H9 (cell line): ENCODE results near the gene EHD4. TPM values are rescaled to one million over a fixed set of nuclear protein-coding genes. Genes with fewer than 3 reads are reported as not detected.

Source experiments
- DNase-seq: peaks from one replicate; pipeline ENCODE4 v3.0.0-alpha.2; 2017
- H2AFZ ChIP-seq: one replicate; pipeline ENCODE4 v1.6.1; 2013; ENCODE audit warnings: mild to moderate bottlenecking, low read length, control low read depth, moderate library complexity
- H2AK5ac ChIP-seq: 2 replicates; pipeline ENCODE4 v1.6.1; 2013; ENCODE audit warnings: low read length, control low read depth, mixed read lengths; ENCODE audit not compliant: insufficient read length
- H2BK120ac ChIP-seq: one replicate; pipeline ENCODE4 v1.6.1; 2013; ENCODE audit warnings: low read depth, mild to moderate bottlenecking, low read length, control low read depth, inconsistent platforms; ENCODE audit not compliant: poor library complexity, severe bottlenecking
- H2BK12ac ChIP-seq: 2 replicates; pipeline ENCODE4 v1.6.1; 2013; ENCODE audit warnings: low read length, control low read depth, mixed read lengths, low read depth; ENCODE audit not compliant: insufficient read length
- H2BK15ac ChIP-seq: 2 replicates; pipeline ENCODE4 v1.6.1; 2013; ENCODE audit warnings: low read depth, low read length, control low read depth
- H2BK20ac ChIP-seq: one replicate; pipeline ENCODE4 v1.6.1; 2013; ENCODE audit warnings: low read depth, mild to moderate bottlenecking, low read length, control low read depth, inconsistent platforms; ENCODE audit not compliant: poor library complexity, severe bottlenecking
- H2BK5ac ChIP-seq: 2 replicates; pipeline ENCODE4 v1.6.1; 2013; ENCODE audit warnings: low read length, control low read depth, mixed read lengths; ENCODE audit not compliant: insufficient read length
- H3K14ac ChIP-seq: 2 replicates; pipeline ENCODE4 v1.6.1; 2013; ENCODE audit warnings: low read length, control low read depth; ENCODE audit not compliant: insufficient read depth
- H3K18ac ChIP-seq: 2 replicates; pipeline ENCODE4 v1.6.1; 2013; ENCODE audit warnings: low read depth, mild to moderate bottlenecking, mixed read lengths, low read length, control low read depth; ENCODE audit not compliant: insufficient read length
- H3K23ac ChIP-seq: 2 replicates; pipeline ENCODE4 v1.6.1; 2013; ENCODE audit warnings: low read length, control low read depth, mixed read lengths, low read depth; ENCODE audit not compliant: insufficient read length
- H3K23me2 ChIP-seq: 2 replicates; pipeline ENCODE4 v1.6.1; 2013; ENCODE audit warnings: low read depth, mild to moderate bottlenecking, mixed read lengths, low read length, control low read depth; ENCODE audit not compliant: insufficient read length, poor library complexity, severe bottlenecking
- H3K27ac ChIP-seq: 2 replicates; pipeline ENCODE4 v1.5.1; 2013; ENCODE audit warnings: low read length, control low read depth, mixed read lengths, low read depth; ENCODE audit not compliant: insufficient read length
- H3K27me3 ChIP-seq: 2 replicates; pipeline ENCODE4 v1.6.1; 2013; ENCODE audit warnings: low read length, control low read depth, inconsistent platforms; ENCODE audit not compliant: insufficient read depth
- H3K4ac ChIP-seq: 2 replicates; pipeline ENCODE4 v1.6.1; 2013; ENCODE audit warnings: low read depth, mild to moderate bottlenecking, control low read depth, inconsistent platforms, low read length, moderate library complexity
- H3K4me1 ChIP-seq: 2 replicates; pipeline ENCODE4 v1.6.1; 2013; ENCODE audit warnings: low read length, control low read depth, inconsistent platforms; ENCODE audit not compliant: insufficient read depth
- H3K4me2 ChIP-seq: 2 replicates; pipeline ENCODE4 v1.6.1; 2013; ENCODE audit warnings: low read length, control low read depth, mixed read lengths; ENCODE audit not compliant: insufficient read length, insufficient read depth
- H3K56ac ChIP-seq: 2 replicates; pipeline ENCODE4 v1.6.1; 2013; ENCODE audit warnings: low read depth, mild to moderate bottlenecking, mixed read lengths, low read length, control low read depth; ENCODE audit not compliant: insufficient read length
- H3K79me1 ChIP-seq: 2 replicates; pipeline ENCODE4 v1.6.1; 2013; ENCODE audit warnings: low read depth, mild to moderate bottlenecking, moderate library complexity, low read length, control low read depth, inconsistent platforms; ENCODE audit not compliant: insufficient read depth, poor library complexity, severe bottlenecking
- H3K79me2 ChIP-seq: 2 replicates; pipeline ENCODE4 v1.6.1; 2013; ENCODE audit warnings: low read length, control low read depth, inconsistent platforms; ENCODE audit not compliant: insufficient read depth
- H3K9ac ChIP-seq: 2 replicates; pipeline ENCODE4 v1.6.1; 2013; ENCODE audit warnings: low read length, control low read depth, mixed read lengths; ENCODE audit not compliant: insufficient read length; ENCODE audit errors: extremely low read depth
- H3K9me3 ChIP-seq: one replicate; pipeline ENCODE4 v1.6.1; 2013; ENCODE audit warnings: low read depth, low read length, inconsistent platforms; ENCODE audit not compliant: control insufficient read depth
- H3T11ph ChIP-seq: one replicate; pipeline ENCODE4 v1.6.1; 2013; ENCODE audit warnings: mild to moderate bottlenecking, low read length, control low read depth, inconsistent platforms
- H4K20me1 ChIP-seq: one replicate; pipeline ENCODE4 v1.6.1; 2013; ENCODE audit not compliant: control insufficient read depth, insufficient read length, insufficient read depth
- H4K5ac ChIP-seq: 2 replicates; pipeline ENCODE4 v1.6.1; 2013; ENCODE audit warnings: low read depth, mild to moderate bottlenecking, mixed read lengths, low read length, control low read depth; ENCODE audit not compliant: insufficient read length
- H4K8ac ChIP-seq: replicated peaks from 2 replicates; pipeline ENCODE4 v1.6.1; 2013; ENCODE audit warnings: low read length, control low read depth, mixed read lengths, low read depth; ENCODE audit not compliant: insufficient read length
- H4K91ac ChIP-seq: 2 replicates; pipeline ENCODE4 v1.6.1; 2013; ENCODE audit warnings: low read depth, mild to moderate bottlenecking, moderate library complexity, mixed read lengths, low read length, control low read depth; ENCODE audit not compliant: insufficient read length
- H3K27ac Mint-ChIP-seq, 3 experiments: 2 replicates in 2 of 3; 3 replicates in 1 of 3; pipeline ENCODE4 v1.8.0; 2020 to 2021; ENCODE audit warnings: mixed read lengths in 3 of 3, mild to moderate bottlenecking in 1 of 3, moderate library complexity in 1 of 3
- H3K27me3 Mint-ChIP-seq: 2 replicates; pipeline ENCODE4 v1.8.0; 2021; ENCODE audit warnings: low read depth, mild to moderate bottlenecking, moderate library complexity, mixed read lengths
- H3K36me3 Mint-ChIP-seq, 3 experiments: 2 replicates in 2 of 3; 3 replicates in 1 of 3; pipeline ENCODE4 v1.8.0; 2020 to 2021; ENCODE audit warnings: low read depth in 3 of 3, mixed read lengths in 3 of 3; ENCODE audit not compliant: insufficient read depth in 1 of 3
- H3K4me1 Mint-ChIP-seq, 2 experiments: 2 replicates each; pipeline ENCODE4 v1.8.0; 2020; ENCODE audit warnings: mixed read lengths in 2 of 2
- H3K4me3 Mint-ChIP-seq, 2 experiments: 2 replicates in 1 of 2; 3 replicates in 1 of 2; pipeline ENCODE4 v1.8.0; 2020 to 2021; ENCODE audit warnings: mild to moderate bottlenecking in 2 of 2, mixed read lengths in 2 of 2, moderate library complexity in 1 of 2
- H3K9me3 Mint-ChIP-seq, 2 experiments: 2 replicates in 1 of 2; 3 replicates in 1 of 2; pipeline ENCODE4 v1.8.0; 2020; ENCODE audit warnings: mild to moderate bottlenecking in 2 of 2, mixed read lengths in 2 of 2, moderate library complexity in 1 of 2
- CTCF ChIP-seq: fragments of 200-600 bp; sonication (generic); conservative IDR thresholded peaks from 3 replicates; pipeline ENCODE4 v1.8.0; 2021; ENCODE audit warnings: antibody characterized with exemption, mild to moderate bottlenecking
- WGBS: extraction: QIAGEN DNeasy Blood & Tissue Kit; methylation state at CpG from one replicate; pipeline ENCODE4 v1.1.7; 2013; ENCODE audit warnings: missing lambda C conversion rate, low lambda C conversion rate, mixed read lengths; ENCODE audit not compliant: insufficient read length; ENCODE audit errors: extremely low coverage; 5-methylcytosine and 5-hydroxymethylcytosine counted together
- total RNA-seq: library from RNA; stranded (reverse); gene quantifications from 2 replicates; pipeline ENCODE4 v1.2.1, GENCODE V29; 2021

EHD4 gene
- total RNA-seq, 1 experiment from 2014 or later = 22.9 TPM

- Histone ChIP-seq H3K79me2 (no peaks in the 10 kb centered on the region), H2AFZ (no peak overlapping the region), H3K23me2 (no peaks in the 10 kb centered on the region), H3K14ac (no peak overlapping the region), H2BK20ac (no peak overlapping the region), H4K8ac (no peak overlapping the region), H3K4me2 (no peak overlapping the region), H3K27ac (no peak overlapping the region), H3K9ac (no peak overlapping the region), H4K20me1 (no peaks in the 10 kb centered on the region), H3K56ac (no peak overlapping the region), H2BK5ac (no peak overlapping the region), H3K27me3 (no peaks in the 10 kb centered on the region), H3K23ac (no peak overlapping the region), H3K79me1 (no peaks in the 10 kb centered on the region), H3K9me3 (no peaks in the 10 kb centered on the region), H3K4me1 (no peaks in the 10 kb centered on the region), H3K18ac (no peak overlapping the region), H3T11ph (no peak overlapping the region), H2BK12ac (no peak overlapping the region), H2BK120ac (no peak overlapping the region), H4K91ac (no peak overlapping the region), H4K5ac (no peak overlapping the region), H3K4ac (no peak overlapping the region), H2BK15ac (no peak overlapping the region), H2AK5ac (no peak overlapping the region)
- WGBS = no CpG with 5 or more reads among the region's 19 CpGs
- Mint-ChIP-seq H3K9me3 (no peaks in the 10 kb centered on the region; a peak in 1 of 5 replicates), H3K27me3 (peaks cover 2% of the 10 kb centered on the region; the same call in 1 of the 2 replicates), H3K36me3 (no peaks in the 10 kb centered on the region), H3K4me1 (peaks cover 0 to 2% of the 10 kb centered on the region in 2 experiments; a peak in 1 of 4 replicates), H3K4me3 (no peak overlapping the region), H3K27ac (no peak overlapping the region)
- no peak for DNase-seq
- TF ChIP-seq CTCF = no peak
These were observed 101.0 kb downstream of the EHD4 start for GRCh38 chr15:41871175-41871905.
